ENCODE results near the gene ASMTL.
"Not testable (repeated sequence)": the region's sequence is repeated elsewhere in the genome, so short reads cannot be mapped to it uniquely, and the experiment has no call there.

The ASMTL gene

DNA sequence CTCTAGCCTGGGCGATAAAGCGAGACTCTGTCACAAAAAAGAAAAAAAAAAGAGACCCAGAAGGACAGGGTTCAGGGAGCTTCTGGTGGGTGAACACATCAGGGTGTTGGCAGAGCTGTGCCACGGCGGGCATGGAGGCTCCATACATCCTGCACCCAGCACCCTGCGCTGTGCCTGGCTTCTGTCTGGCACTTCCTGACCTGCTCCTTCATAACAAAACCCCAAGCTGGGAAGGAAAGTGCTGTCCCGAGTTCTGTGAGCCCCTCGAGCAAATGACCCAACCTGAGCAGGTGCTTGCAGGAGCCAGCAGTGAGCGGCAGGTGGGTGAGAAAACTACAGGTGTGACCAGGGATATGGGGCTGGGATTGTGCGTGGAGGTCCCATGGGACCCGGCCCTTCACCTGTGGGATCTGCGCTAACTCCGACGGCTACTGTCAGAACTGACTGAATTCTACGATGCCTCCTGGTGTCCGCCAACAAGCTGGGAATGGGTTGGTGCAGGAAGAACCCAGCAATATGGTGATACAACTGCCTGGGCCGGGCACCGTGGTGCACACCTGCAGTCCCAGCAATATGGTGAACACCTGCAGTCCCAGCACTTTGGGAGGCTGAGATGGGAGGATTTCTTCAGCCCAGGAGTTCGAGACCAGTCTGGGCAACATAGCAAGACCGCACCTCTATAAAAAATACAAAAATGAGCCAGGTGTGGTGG, 18.9 kb downstream of the ASMTL start:
- DNase-seq (ENCODE audit: low read depth), result no peak

DNA sequence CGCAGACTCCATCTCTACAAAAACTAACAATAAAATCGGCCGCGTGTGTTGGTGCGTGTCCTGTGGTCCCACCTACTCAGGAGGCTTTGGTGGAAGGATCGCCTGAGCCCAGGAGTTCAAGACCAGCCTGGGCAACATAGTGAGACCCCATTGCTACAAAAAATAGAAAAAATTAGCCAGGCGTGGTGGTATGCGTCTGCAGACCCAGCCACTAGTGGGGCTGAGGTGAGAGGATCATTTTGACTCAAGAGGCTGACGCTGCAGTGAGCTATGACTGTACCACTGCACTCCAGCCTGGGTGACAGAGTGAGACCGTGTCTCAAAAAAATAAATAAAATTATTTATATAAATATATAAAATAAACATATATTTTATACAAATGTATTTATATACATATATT, 22.3 kb downstream of the ASMTL start:
- DNase-seq (ENCODE audit: low read depth), result no peak

DNA sequence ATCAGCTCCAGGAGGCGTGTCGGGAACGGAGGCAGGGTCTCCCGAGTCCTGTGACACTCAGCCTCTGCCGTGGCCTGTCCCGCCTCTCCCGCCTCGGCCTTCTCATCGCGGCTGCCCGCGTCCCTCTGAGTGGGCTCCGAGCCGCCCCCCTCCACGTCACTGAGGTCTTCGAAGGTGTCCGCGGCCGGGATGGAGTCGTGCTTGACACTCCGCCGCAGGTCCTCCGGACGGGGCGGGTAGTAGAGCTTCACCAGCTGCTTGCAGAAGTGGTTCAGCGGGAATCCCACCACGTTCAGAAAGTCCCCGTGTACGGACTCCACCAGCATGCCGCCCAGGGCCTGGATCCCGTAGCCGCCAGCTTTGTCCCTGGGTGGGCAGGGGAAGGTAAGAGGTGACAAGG, 25.0 kb downstream of the ASMTL start:
- no peak for DNase-seq (ENCODE audit: low read depth)

DNA sequence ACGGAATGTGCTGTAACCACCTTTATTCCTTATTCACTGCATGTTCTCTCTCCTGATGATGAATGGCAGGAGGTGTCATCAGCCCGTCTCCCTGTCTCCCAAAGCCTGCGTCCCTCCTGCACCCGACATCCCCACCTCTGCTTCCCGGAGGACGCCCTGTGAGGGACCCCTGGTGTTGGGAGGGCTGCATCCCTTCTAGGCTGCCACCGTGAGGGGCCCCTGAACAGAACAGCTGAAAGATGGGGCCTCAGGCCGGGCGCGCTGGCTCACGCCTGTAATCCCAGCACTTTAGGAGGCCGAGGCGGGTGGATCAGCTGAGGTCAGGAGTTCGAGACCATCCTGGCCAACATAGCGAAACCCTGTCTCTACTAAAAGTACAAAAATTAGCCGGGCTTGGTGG, 26.4 kb downstream of the ASMTL start:
- DNase-seq (ENCODE audit: low read depth), result not testable (repeated sequence)

DNA sequence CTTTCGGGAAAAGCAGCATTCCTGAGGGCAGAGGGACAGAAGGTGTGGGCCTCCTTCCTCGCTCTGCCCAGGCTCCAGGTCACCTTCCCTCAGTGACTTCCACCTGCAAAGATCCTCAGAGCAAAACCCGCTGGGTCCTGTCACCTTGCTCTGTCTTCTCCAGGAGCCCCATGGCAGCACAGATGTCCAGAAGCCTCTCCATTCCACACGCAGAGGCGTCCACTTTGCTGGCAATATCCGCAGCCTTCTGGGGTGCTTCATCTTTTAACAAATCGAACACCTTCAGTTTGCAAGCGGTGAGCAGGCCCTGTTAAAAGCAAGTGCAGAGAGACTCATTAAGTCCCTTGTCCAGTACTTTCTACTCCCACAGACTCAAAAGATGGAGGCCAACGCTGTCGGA, 27.3 kb downstream of the ASMTL start:
- DNase-seq (ENCODE audit: low read depth), result no peak

DNA sequence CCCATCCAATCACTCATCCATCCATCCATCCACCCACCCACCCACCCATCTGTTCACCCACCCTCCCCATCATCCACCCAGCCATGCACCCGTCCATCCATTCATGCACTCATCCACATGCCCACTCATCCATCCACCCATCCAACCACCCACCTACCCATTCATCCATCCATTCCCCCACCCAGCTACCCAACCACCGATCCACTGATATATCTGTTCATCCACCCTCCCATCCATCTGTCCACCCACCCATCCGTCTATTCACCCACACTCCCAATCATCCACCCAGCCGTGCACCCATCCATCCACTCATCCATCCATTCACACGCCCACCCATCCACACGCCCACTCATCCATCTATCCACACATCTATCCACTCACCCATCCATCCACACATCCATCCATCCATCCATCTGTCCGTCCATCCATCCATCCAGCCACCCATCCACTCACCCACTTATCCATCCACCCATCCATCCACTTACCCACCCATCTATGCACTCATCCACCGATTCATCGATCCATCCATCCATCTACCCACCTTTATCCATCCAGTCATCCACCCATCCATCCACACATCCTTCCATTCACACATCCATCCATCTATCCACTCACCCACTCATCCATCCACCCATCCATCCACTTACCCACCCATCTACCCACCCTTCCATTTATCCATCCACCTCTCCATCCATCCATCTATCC, 28.4 kb downstream of the ASMTL start:
- DNase-seq (ENCODE audit: low read depth), result no peak

DNA sequence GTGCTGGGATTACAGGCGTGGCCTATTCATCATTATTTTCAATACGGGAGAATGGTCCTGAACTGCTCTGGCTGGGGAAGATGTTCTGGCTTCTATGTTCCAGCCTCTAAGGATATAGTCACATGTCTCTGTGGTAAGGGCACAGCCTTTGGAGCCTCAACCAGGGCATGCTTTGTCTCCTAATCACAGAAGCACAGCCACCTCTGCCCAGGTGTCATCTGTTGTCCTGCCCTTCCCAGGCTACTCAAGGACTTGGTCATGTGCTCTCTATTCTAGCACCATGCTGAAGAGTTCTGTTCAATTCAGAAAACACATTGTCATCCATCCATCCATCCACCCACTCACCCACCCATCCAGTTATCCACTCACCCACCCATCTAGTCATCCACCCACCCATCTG, 29.5 kb downstream of the ASMTL start:
- no peak for DNase-seq (ENCODE audit: low read depth)

DNA sequence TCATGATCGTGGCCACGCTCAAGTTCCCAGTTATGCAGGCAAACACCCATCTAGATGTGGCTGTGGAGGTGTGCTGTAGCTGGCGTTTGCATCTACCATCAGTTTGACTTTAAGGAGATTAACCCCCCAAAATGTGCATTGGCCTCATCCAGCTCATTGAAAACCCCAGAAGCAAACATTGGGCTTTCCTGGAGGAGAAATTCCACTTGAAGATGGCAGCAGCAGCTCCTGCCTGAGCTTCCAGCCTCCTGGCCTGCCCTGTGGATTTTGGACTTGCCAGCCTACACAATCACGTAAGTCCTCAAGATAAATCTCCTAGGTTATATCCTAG, 30.6 kb downstream of the ASMTL start:
- DNase-seq (ENCODE audit: low read depth), result no peak

DNA sequence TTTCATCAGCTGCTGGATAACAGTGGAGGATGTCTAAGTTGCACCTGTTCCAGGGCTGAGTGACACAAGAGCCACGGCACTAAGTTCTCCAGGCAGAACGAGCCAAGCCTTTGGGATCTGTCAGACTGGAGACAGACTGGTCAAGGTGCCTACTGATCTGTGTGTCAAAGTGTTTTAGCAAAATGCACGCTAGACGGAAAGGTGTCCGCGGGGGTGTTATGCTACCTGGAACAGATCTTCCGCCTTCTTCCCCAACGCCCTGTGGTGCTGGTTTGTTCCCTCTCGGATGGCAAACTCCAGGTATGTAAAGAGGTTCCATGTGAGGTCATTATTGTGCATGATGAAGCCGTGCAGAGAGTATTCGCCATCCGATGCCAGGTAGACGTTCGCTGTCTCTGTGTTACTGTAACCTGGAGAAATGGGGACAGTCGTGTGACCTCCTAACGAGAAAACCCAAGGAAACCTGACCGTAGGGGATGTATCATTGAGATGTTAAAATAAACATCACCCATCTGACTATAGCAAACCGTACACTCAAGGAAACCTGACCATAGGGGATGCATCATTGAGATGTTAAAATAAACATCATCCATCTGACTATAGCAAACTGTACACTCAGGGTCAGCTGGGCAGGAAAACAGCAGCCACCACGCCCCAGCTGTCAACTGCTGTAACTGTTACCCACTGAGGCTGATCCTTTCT, 31.1 kb downstream of the ASMTL start:
- no peak for DNase-seq (ENCODE audit: low read depth)

DNA sequence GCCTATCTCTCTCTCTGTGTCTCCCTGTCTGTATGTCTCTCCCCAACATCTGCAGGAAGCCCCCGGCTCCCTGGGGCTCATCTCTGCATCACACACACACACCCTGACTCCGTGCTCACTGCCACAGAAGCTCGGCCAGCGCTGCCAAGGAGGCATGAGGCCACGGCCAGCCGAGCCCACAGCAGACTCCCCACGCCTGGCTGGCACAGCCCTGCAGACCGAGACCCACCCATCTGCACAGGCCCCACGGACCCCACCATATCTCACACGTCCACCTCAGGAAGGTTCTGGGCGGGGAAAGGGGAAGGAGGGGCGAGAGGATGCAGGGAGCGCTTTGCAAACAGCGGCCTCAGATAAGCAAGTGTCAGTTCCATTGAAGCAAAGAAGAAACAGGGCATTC, 32.3 kb downstream of the ASMTL start:
- no peak for DNase-seq (ENCODE audit: low read depth)

DNA sequence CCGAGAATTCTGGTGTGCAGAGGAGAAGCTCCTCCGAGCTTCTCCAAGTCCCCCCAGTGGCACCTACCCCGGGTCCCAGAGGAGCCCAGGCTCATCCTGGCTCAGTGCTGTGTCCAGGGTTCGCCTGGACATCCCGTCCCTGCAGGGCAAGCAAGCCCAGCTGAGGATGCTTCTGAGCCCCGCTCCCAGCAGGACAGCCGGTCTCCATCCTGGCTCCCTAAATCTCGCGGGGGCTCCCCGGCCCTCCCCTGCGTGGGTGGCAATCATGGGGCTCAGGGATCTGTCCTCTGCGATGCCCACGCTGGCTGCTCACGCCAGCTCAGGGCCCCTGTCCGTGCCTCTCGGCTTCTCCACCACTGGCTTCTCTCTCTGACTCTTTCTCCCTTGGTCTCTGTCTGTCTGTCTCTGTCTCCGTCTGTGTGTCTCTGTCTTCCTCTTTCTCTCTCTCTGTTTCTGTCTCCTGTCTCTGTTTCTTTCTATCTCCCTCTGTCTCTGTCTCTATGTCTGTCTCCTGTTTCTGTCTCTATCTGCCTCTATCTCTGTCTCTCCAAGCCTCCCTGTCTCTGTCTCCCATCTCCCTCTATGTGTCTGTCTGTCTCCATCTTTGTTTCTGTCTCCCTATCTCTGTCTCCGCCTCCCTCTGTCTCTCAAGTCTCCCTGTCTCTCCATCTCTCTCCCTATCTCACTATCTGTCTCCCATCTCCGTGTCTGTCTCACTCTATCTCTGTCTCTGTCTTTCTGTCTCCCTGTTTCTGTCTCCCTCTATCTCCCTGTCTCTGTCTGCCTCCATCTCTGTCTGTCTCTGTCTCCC, 33.0 kb downstream of the ASMTL start:
- DNase-seq (ENCODE audit: low read depth), result no peak

DNA sequence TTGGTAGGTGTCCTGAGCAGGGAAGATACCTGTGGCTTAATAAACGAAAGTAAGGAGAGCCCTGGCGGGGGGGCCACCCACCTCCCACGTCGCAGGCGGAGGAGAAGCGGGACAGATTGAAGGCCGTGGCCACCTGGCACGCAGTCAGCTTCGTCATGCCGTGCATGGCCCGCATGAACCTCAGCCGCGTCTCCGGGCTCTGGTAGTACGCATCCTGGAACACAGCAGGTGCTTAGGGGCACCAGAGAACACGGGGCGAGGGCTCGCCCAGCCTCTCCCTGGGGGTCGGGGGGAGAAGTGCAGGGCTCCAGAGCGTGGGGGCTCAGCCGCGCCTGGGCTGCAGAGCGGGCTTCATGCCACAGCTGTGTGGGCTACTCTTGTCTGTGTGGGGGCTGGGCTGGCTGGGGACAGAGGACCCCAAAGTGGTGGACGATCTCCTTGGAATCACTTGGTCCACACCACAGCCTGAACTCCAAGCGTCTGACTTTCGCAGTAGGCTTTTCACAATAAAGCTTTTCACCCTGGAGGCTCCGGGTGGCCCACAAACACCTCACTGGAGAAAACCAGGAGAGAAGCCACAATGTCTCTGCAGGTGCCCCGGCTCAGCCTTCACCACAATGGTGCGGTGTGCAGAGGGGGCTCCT, 33.7 kb downstream of the ASMTL start:
- no peak for DNase-seq (ENCODE audit: low read depth)

DNA sequence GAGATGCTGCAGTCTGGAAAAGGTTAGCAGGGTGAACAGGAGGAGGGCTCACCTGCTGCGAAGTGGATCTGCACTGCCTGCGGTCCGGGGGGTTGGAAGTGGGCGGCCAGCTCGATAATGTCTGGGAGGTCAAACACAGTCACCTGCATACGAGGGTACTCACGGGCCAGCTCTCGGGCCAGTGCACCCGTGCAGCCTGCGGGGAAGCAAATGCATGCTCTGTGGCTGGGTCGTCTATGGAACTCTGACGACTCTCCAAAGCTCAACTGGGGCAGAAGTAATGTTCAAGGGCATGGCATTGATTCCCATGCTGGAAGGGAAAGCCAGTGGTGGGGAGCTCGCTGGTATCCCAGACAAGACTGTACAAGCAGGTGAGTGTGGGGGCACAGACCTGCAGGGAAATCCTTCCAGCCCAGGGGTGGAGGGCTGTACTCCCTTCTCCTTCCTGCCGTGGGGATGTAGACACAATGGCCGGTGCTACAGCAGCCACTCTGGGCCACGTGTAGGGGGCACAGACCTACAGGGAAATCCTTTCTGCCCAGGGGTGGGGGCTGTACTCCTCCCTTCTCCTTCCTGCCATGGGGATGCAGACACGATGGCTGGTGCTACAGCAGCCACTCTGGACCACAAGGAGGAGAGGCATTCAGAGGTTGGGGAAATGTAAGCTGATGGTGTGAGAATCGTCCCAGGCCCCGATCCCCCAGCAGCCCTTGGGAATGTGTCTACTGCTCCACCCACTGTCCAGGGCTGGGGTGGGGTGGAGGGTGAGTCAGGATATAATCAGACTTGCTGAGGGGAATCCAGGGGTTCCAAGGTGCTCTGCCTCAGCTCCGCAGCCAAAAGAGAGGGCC, 34.6 kb downstream of the ASMTL start:
- no peak for DNase-seq (ENCODE audit: low read depth)

DNA sequence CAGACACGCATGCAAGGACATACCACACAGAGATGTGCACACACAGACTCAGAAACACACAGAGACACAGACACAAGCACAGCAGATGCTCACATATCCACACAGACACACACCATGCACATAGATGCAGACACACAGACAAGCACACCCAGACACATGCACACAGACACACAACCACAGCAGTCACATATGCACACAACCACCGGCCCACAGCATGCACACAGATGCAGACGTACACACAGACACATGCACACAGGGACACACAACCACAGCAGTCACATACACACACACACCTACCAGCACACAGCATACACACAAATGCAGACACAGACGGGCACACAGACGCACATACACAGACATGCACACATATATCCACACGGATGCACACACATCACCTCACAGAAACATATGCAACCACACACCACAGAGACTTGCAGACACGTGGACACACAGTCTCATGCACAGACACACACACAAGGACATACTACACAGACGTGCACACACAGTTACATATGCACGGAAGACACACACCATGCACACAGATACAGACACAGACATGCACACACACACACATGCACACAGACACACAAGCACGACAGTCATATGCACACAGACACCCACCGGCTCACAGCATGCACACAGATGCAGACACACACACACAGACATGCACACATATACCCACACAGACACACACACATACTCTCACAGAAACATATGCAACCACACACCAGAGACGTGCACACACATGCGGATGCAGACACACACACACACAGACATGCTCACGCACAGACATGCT, 35.5 kb downstream of the ASMTL start:
- DNase-seq (ENCODE audit: low read depth), result no peak

DNA sequence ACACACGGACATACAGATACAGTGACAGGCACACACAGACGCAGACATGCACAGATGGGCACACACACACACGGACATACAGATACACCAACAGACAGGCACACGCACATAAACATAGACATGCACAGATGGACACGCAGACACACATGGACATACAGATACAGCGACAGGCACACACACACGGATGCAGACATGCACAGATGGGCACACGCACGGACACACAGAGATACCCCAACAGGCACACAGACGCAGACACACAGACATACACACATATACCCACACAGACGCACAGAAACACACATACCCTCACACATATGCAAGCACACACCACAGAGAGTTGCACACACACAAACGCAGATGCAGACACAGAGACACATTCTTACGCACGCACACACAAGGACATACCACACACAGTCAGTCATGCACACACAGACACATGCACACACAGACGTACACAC, 36.4 kb downstream of the ASMTL start:
- no peak for DNase-seq (ENCODE audit: low read depth)

DNA sequence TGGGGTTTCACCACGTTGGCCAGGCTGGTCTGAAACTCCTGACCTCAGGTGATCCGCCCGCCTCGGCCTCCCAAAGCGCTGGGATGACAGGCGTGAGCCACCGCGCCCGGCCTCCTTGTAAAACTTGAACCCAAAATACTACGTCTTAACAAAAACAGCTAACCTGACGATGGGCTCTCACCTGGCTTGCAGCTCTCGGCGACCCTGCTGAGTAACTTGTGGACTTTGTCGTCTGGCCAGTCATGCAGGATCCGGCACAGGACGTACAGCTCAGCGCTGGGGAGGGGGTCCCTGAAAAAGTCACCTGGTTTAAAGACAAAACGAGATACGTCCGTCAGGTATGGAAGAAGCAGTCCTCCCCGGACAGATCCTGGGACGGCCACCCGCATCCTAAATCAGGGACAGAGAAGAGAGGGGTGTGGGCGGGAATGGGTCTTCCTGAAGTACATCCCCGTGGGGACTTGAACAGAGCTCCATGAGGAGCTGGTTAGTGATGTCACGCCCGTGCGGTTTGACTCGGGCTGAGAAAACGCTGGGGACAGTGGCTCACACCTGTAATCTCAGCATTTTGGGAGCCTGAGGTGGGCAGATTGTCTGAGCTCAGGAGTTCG, 40.1 kb downstream of the ASMTL start:
- DNase-seq (ENCODE audit: low read depth), result no peak

DNA sequence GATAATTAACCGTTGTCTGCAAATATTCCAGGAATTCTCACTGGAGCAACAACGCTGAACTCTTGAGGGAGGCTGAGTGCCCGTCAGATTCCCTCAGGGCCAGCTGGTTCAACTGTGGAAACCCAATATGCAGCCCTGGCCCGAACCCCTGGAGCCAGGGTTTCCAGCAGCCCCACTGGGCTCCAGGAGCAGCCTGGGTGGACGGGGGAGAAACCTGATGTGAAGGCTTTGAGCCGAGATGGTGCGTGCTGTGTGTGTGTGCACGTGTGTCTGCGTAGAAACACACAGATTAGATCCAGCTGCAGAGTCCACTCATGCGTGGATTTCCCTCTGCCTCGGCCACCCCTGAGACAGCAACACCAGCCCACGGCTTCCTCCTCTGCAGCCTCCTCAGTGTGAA, 41.4 kb downstream of the ASMTL start:
- DNase-seq (ENCODE audit: low read depth), result no peak

DNA sequence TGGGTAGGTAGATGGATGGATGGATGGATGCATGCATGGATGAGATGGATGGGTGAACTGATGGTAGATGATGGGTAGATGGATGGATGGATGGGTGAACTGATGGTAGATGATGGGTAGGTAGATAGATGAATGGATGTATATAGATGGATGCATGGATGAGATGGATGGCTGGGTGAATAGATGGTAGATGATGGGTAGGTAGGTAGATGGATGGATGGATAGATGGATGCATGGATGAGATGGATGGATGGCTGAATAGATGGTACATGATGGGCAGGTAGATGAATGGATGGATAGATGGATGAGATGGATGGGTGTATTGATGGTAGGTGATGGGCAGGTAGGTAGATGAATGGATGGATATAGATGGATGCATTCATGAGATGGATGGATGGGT, 45.7 kb downstream of the ASMTL start:
- DNase-seq (ENCODE audit: low read depth), result no peak

DNA sequence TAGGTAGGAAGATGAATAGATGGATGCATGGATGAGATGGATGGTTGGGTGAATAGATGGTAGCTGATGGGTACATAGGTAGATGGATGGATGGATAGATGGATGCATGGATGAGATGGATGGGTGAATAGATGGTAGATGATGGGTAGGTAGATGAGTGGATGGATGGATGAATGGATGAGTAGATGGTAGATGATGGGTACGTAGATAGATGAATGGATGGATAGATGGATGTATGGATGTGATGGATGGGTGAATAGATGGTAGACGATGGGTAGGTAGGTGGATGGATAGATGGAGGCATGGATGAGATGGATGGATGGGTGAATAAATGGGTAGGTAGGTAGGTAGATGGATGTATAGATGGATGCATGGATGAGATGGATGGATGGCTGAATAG, 46.9 kb downstream of the ASMTL start:
- DNase-seq (ENCODE audit: low read depth), result not testable (repeated sequence)

DNA sequence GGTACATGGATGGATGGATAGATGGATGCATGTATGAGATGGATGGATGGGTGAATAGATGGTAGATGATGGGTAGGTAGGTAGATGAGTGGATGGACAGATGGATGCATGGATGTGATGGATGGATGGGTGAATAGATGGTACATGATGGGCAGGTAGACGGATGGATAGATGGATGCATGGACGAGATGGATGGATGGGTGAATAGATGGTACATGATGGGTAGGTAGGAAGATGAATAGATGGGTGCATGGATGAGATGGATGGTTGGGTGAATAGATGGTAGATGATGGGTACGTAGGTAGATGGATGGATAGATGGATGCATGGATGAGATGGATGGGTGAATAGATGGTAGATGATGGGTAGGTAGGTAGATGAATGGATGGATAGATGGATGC, 48.8 kb downstream of the ASMTL start:
- not testable (repeated sequence) for DNase-seq (ENCODE audit: low read depth)
